NB4 (cell line): ENCODE data around the gene DLX5.

Experiments used
- DNase-seq: peaks from one replicate; pipeline ENCODE4 v3.0.0; 2010; ENCODE audit warnings: low read depth
- H3K4me3 ChIP-seq: one replicate; pipeline ENCODE4 v1.5.1; 2011; ENCODE audit warnings: mild to moderate bottlenecking, low read depth, low read length, moderate library complexity
- CTCF ChIP-seq: IDR thresholded peaks from one replicate; pipeline ENCODE4 v1.5.1; 2012; ENCODE audit warnings: low read depth, low read length
- MYC ChIP-seq: IDR thresholded peaks from 2 replicates; pipeline ENCODE4 v1.6.1; 2011; ENCODE audit warnings: low read depth, low read length
- POLR2A ChIP-seq: IDR thresholded peaks from 2 replicates; pipeline ENCODE4 v1.6.1; 2011; ENCODE audit warnings: mild to moderate bottlenecking; ENCODE audit not compliant: insufficient read length; ENCODE audit errors: extremely low read depth
- TF ChIP-seq, protein P1 (sequence below): IDR thresholded peaks from 2 replicates; pipeline ENCODE4 v1.6.1; 2011; ENCODE audit warnings: low read depth, low read length

DLX5 gene

GRCh38 chr7:97018126-97018601, 6.5 kb downstream of the DLX5 start:
- no peak for DNase-seq

GRCh38 chr7:97017192-97018125, 7.2 kb downstream of the DLX5 start:
- TF ChIP-seq POLR2A = no peak
- TF ChIP-seq MYC = no peak
- no peak for TF ChIP-seq CTCF
- TF ChIP-seq, protein P1, sequence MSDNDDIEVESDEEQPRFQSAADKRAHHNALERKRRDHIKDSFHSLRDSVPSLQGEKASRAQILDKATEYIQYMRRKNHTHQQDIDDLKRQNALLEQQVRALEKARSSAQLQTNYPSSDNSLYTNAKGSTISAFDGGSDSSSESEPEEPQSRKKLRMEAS = no peak
- no peak overlapping the region for H3K4me3 ChIP-seq
- DNase-seq = no peak

More at GRCh38 chr7:97018126-97018601, 6.5 kb downstream of the DLX5 start:
- no peak for TF ChIP-seq POLR2A
- TF ChIP-seq CTCF = no peak
- TF ChIP-seq, protein P1 = no peak
- TF ChIP-seq MYC = no peak
- H3K4me3 ChIP-seq = no peak overlapping the region

DNA sequence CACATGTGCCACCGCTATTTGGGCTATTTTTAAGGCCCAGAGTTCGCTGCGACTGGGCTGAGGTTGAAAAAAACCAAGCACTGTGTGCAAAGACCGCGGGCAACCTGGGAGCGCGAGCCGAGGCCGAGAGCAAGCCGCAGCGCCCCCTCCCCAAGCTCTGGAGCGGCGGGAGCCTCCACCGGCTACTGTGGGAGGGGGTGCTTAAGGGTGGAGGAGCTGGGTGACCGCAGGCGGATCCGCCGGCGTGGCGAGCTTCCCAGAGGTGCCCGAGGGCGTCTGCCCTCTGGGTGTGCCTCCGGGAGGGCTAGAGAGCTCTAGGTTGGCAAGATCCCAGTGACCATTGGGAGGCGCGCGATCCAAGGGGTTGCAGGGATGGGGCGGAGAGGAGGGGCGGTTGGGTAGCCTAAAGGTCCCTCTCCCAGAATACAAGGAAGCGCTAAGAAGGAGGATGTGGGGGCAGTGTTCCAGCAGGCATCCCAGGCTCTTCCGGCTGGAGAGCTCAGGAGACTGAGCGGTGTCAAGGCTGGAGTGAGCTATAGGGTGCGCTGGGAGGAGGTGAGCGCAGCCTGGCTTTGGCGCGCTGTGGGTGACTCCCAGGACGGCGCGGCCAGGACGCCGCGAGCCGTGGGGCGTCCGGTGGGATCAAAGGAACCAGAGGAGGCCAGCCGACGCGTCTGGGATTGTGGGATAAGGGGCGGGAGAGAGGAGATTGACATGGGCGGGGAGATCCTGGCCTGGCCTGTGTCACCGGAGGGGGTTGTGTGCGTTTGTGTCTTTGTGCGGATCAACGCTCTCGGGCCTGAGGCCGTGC, 8.0 kb downstream of the DLX5 start:
- DNase-seq = no peak
- no peak overlapping the region for H3K4me3 ChIP-seq
- TF ChIP-seq POLR2A = no peak
- TF ChIP-seq MYC = no peak
- TF ChIP-seq, protein P1 = no peak
- no peak for TF ChIP-seq CTCF

GRCh38 chr7:97015756-97016380, 8.8 kb downstream of the DLX5 start:
- DNase-seq = no peak

More at GRCh38 chr7:97015756-97016380, 8.8 kb downstream of the DLX5 start:
- no peak overlapping the region for H3K4me3 ChIP-seq
- TF ChIP-seq, protein P1 = no peak
- TF ChIP-seq CTCF (no peak), MYC (no peak), POLR2A (no peak)
